GM19023 (cell line): Measurements from ENCODE around the gene NR0B2.

ENCODE experiments used
- ATAC-seq: cut with Tn5 transposase; IDR thresholded peaks from one replicate; pipeline ENCODE4 v1.9.1; 2021; ENCODE audit warnings: mild to moderate bottlenecking, moderate library complexity; ENCODE audit not compliant: unreplicated experiment

The NR0B2 gene

GRCh38 chr1:26938004-26938658 is 24.4 kb upstream of the NR0B2 start:
- ATAC-seq: no peak

- no peak for ATAC-seq
These were observed 23.0 kb upstream of the NR0B2 start for GRCh38 chr1:26936823-26937222.

DNA sequence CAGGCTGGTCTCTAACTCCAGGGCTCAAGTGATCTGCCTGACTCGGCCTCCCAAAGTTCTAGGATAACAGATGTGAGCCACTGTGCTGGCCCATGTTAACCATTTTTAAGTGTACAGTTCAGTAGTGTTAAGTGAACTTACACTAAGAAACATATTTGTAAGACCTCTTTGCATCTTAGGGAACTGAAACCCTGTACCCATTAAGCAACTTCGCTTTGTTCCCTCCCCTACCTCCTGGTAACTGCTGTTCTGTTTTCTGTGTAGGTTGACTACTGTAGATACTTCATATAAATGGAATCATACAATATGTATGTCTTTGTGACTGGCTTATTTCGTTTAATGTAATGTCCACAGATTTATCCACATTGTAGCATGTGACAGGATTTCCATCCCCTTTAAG is 18.8 kb upstream of the NR0B2 start:
- ATAC-seq: no peak

DNA sequence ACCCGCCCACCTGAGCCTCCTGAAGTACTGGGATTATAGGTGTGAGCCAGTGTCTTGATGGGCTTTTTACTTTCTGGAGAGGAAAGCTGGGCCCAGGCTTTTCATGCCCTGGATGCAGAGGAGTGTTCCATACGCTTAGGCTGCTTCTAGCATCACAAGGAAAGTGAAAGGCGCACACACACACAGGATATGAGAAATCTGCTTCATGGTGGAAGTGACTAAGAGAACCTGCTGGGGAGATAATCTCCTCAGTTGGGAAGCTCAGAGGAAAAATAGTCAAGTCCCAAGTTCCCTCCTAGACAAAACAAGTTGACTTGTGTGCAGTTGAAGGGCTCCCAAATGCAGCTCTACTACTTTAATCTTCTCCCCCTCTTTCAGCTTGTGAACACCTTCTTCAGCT is 9.9 kb upstream of the NR0B2 start:
- ATAC-seq: no peak

- no peak for ATAC-seq
These were observed 9.1 kb upstream of the NR0B2 start for GRCh38 chr1:26922901-26923300.

GRCh38 chr1:26922431-26922729 is 8.6 kb upstream of the NR0B2 start:
- no peak for ATAC-seq

DNA sequence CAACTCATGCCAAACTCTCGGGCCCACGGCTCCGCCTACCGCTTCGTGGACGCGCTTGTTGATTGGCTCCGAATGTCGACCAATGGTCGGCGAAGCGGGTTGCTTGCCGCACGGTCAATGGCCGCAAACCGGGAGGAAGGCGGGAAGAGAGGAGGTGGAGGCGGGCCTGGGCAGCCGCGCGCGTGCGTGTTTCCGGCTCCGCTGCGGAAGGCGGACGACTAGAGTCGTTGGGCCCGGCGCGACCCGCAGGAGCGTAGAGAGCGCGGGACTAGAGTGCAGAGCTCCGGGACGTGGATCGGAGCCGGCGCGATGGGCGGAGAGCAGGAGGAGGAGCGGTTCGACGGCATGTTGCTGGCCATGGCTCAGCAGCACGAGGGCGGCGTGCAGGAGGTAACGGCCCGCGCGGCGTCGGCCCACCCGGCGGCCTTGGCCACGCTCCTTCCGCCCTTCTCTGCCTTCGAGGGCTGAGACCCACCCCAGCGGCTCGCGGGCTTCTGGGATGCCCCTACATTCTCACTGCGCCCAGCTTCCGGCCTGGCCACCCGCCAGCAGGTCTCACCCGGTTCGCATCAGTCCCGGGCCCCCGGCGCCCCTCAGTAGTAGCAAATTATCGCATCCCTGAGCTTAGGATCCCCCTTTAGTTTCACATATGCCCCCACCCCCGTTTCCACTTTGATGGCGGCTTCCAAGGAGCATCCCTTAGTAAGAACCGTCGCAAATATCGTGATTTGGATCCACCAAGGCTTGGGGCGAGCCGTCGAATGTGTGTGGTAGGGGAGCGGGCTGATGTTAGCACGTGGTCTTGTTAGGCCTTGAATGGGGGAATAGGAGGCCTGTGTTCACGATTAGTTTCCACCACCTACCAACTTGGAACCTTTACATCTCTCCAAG is 8.0 kb upstream of the NR0B2 start, which contains the start of gene NUDC:
Gene NUDC (plus strand): TSS at position 204 of the 891 bp plus-strand sequence. CDS start 106 bp downstream, at position 310.
- ATAC-seq: peak; percentile 95

GRCh38 chr1:26921126-26921539 is 7.4 kb upstream of the NR0B2 start:
- peak; percentile 22 for ATAC-seq

DNA sequence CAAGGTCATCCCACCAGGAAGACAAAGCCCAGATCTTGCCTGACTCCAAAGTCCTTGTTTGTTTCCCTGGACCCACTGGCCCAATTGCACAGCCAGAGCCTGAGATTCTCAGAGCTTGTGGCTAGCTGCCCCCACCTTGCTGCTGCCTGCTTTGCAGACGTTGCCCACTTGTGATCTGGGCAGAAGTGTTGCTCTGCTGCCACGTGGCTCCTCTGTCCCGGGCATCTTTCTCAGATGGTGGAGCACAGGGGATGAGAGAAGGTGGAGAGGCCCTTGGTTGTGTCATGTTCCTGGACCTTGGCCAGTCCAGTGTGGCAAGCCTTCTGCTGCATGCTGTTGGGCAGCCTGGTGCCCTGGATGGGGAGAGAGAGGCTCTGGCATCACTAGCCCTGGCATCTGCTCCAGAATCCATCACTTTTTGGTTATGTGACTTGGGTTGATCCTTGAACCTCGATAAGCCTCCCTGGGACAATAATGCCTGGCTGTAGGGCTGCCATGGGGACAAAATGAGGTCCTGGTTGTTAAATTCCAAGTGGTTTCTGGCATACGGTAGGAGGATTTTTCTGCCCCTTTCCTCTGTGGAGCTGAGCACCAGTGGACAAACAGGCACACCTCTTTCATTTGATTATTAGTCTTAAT is 1.5 kb upstream of the NR0B2 start:
- no peak for ATAC-seq

GRCh38 chr1:26913389-26913753 is 404 bp downstream of the NR0B2 start:
- no peak for ATAC-seq

DNA sequence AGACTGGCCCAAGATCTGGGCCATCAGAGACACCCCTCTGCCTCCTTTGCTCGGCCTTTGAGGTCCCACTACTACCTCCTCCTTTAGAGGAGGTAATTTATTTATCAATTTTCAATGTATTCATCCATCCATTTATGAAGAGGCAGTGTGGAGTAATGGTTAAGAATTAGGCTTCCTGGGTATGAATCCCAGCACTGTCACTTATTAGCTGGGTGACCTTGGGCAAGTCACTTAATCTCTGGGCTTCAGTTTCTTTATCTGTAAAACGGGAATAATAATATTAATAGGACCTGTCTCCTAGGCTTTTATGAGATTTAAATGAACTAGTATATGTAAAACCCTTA is 1.7 kb downstream of the NR0B2 start:
- no peak for ATAC-seq

DNA sequence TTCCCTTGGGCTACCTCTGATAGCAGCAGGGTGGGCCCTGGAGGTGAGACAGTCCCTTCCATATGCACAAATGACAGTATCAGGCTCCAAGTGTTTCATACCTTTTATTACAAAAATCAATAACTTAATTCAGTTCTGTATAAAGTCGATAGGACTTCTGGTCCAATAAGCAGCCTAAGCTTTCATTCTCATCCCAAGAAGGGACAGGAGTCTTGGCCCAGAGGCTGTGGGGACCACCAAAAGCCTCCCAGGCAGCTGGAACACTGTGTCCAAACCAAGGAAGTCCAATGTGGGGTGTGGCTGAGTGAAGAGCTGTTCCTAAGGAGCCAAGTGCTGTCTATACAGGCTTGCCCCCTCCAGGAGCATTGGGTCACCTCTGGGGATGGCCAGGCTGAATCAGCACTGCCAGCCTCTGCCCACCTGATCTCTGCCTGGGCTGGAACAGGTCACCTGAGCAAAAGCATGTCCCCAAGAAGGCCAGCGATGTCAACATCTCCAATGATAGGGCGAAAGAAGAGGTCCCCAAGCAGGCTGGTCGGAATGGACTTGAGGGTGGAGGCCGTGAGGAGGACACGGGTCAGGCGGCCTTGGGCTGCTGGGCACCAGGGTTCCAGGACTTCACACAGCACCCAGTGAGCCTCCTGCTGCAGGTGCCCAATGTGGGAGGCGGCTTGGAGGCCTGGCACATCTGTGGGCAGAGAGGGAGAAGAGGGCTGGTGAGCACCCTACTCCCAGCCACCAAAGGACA is 2.2 kb downstream of the NR0B2 start:
- ATAC-seq: no peak

DNA sequence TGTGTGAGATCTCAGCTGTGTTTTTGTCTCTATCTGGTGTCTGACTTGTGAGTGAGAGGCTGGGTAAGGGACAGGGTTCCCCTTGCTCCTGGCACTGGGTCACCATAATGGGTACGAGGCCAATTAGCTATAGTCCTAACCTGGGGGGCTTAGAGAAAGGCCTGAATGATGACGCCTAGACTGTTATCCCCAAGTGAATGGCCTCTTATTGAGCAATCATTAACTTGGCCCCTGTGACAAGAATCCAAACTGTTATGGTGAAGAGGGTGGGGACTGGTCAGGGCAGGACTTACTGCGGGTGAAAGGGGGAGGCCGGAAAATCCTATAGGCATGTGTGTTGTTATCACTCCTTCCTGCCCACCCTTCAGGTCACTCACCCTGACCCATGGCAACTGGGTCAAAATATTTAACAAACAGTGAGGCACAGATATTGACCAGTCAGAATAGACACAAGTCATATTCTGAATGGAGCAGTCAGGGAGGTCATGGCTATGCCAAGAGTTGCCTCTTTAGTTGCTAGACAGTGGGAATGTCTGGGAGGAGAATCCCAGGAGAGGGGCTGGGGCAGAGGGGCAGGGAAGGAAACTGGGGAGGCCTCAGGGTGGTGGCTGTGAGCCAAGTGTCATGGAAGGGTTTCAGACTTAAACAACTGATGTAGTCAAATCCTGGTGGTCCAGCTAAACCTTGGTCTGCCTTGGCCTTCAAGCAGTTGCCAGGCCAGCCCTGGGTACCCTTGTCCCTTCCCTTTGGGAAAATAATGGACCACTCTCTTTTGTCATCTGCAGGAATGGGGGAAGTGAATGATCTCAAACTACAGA is 3.2 kb downstream of the NR0B2 start:
- ATAC-seq: no peak

- no peak for ATAC-seq
These were observed 3.8 kb downstream of the NR0B2 start for GRCh38 chr1:26909951-26910342.

DNA sequence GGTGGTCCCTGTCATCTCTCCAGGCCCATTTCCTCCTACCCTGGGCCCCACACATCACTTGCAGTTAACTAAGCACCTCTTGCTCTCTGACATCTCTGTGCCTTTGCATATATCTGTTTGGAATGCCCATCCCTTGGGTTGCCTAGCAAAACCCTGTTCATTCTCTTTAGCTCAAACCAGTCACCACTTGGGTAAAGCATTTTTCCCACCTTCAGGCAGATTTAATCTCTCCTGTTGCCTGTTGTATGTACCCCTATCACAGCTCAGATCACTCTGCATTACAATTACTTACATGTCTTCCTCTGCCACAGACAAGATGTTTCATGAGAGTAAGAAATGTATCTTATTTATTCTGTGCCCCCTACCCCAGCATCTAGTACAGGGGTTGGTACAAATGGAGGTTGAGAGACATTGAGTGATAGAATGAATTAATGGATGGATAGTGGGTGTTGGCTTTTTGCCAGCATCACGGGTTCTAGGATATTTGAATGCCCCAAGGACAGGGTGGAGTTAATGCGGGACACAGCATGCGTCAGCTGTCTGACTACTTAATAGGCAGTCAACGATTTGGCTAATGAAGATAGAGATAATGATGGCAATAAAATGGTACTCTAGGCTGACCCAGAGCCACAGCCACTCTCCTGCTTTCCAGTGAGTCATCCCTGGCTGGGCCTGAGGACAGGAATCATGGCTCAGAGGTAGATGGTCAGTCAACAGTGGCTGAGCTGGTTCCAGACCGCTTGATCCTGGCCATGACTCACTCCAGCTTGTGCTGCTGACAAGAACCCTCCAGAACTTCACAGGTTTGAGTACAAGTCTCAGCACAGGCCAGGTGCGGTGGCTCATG is 6.5 kb downstream of the NR0B2 start:
- no peak for ATAC-seq

- ATAC-seq: no peak
These were observed 12.8 kb downstream of the NR0B2 start for GRCh38 chr1:26900815-26901511.

- ATAC-seq: peak; percentile 85
These were observed 13.6 kb downstream of the NR0B2 start, which contains the start of gene GPATCH3 for GRCh38 chr1:26900001-26900814. TSS of gene GPATCH3 (minus strand) at chr1:26900467. CDS start at chr1:26900442, 25 bp downstream.

GRCh38 chr1:26897351-26897750 is 16.4 kb downstream of the NR0B2 start:
- ATAC-seq: no peak
